Panc1 (cell line): ENCODE data around the gene ENPEP. TPM values are rescaled to one million over a fixed set of nuclear protein-coding genes. Genes with fewer than 3 reads are reported as not detected.

ENCODE experiments used
- ATAC-seq: fragments of 200-7000 bp; cut with Tn5 transposase; 2 replicates; pipeline ENCODE4 v1.9.1; 2020; ENCODE audit warnings: mild to moderate bottlenecking, moderate library complexity
- BruUV-seq: library from RNA; stranded (reverse); fragments of 400-500 nt; replicated peaks from 2 replicates; lab custom pipeline; 2021; lab: Mats Ljungman, UMichigan
- CTCF ChIA-PET: fragments of 300-600 bp; sonication (Branson Sonifier 250); formaldehyde crosslinking; loops from one replicate; lab custom pipeline; 2022; ENCODE audit warnings: antibody characterized with exemption; lab: Charles Lee
- POLR2A ChIA-PET: fragments of 300-600 bp; sonication (Branson Sonifier 250); formaldehyde crosslinking; loops from one replicate; lab custom pipeline; 2022; ENCODE audit warnings: antibody characterized with exemption; lab: Charles Lee
- DNase-seq: peaks from one replicate; pipeline ENCODE4 v3.0.0-alpha.2; 2010; ENCODE audit warnings: low read depth, low spot score
- H3K27ac ChIP-seq: 2 replicates; pipeline ENCODE4 v1.5.1; 2011; ENCODE audit warnings: mild to moderate bottlenecking, low read length, inconsistent platforms
- H3K27me3 ChIP-seq: fragments of 200-500 bp; sonication (Bioruptor generic); 2 replicates; pipeline ENCODE4 v1.6.0; 2014; ENCODE audit warnings: low read length, inconsistent platforms; ENCODE audit not compliant: control insufficient read depth, insufficient read depth
- H3K36me3 ChIP-seq: fragments of 200-500 bp; sonication (Bioruptor generic); 2 replicates; pipeline ENCODE4 v1.5.1; 2014; ENCODE audit warnings: inconsistent platforms, mild to moderate bottlenecking, low read length, moderate library complexity; ENCODE audit not compliant: control insufficient read depth, insufficient read depth
- H3K4me1 ChIP-seq: 2 replicates; pipeline ENCODE4 v1.5.1; 2011; ENCODE audit warnings: inconsistent platforms, mild to moderate bottlenecking, low read length, moderate library complexity; ENCODE audit not compliant: control insufficient read depth, insufficient read depth
- H3K4me3 ChIP-seq, 2 experiments: 2 replicates each; pipeline ENCODE4 v1.5.1; 2011 to 2012; ENCODE audit warnings: low read depth in 2 of 2, low read length in 2 of 2, mild to moderate bottlenecking in 2 of 2, inconsistent platforms in 1 of 2, moderate library complexity in 1 of 2
- H3K9me3 ChIP-seq: fragments of 200-500 bp; sonication (Bioruptor generic); 2 replicates; pipeline ENCODE4 v1.5.1; 2014; ENCODE audit warnings: low read depth, mild to moderate bottlenecking, inconsistent platforms, low read length, moderate library complexity; ENCODE audit not compliant: control insufficient read depth, insufficient read depth
- CTCF ChIP-seq: fragments of 450-650 bp; IDR thresholded peaks from 2 replicates; pipeline ENCODE4 v1.5.1; 2017; ENCODE audit warnings: mild to moderate bottlenecking
- POLR2AphosphoS5 ChIP-seq: IDR thresholded peaks from 2 replicates; pipeline ENCODE4 v1.6.1; 2012; ENCODE audit warnings: mild to moderate bottlenecking, low read depth, low read length, moderate library complexity
- REST ChIP-seq, 2 experiments: IDR thresholded peaks; 2 replicates each; pipeline ENCODE4 v1.6.1; 2011 to 2012; ENCODE audit warnings: low read depth in 2 of 2, control low read depth in 1 of 2, low read length in 1 of 2, mild to moderate bottlenecking in 1 of 2, moderate library complexity in 1 of 2; ENCODE audit not compliant: insufficient read depth in 1 of 2
- SIN3A ChIP-seq: IDR thresholded peaks from 2 replicates; pipeline ENCODE4 v1.6.1; 2012; ENCODE audit warnings: low read depth, mild to moderate bottlenecking, low read length, moderate library complexity, borderline replicate concordance; ENCODE audit not compliant: insufficient read depth
- TCF7L2 ChIP-seq: IDR thresholded peaks from 2 replicates; pipeline ENCODE4 v1.6.1; 2011; ENCODE audit warnings: mild to moderate bottlenecking, low read depth, low read length, inconsistent platforms
- in situ Hi-C: cut with HindIII; loops from 2 replicates; pipeline ENCODE4 v1.10.0; 2016; ENCODE audit warnings: low sequenced_read_pairs, low pct_unique_long_range_greater_than_20kb
- intact Hi-C: fragments of 100-400 bp; cut with micrococcal nuclease; formaldehyde crosslinking; loops from one replicate; pipeline ENCODE4 v1.10.0; 2022; ENCODE audit not compliant: unreplicated experiment
- total RNA-seq: library from RNA; stranded (reverse); gene quantifications from one replicate; pipeline ENCODE4 v1.2.1, GENCODE V29; 2021; ENCODE audit not compliant: unreplicated experiment

Gene ENPEP
- total RNA-seq, 1 experiment from 2014 or later: not detected

GRCh38 chr4:110442309-110442708 lies 33.6 kb upstream of the ENPEP start:
- Histone ChIP-seq H3K27ac (no peak overlapping the region), H3K36me3 (no peaks in the 10 kb centered on the region), H3K27me3 (no peaks in the 10 kb centered on the region), H3K4me3 (no peak overlapping the region), H3K9me3 (no peaks in the 10 kb centered on the region), H3K4me1 (no peaks in the 10 kb centered on the region)
- in situ Hi-C loops (no loop called here), intact Hi-C loops (no loop called here)
- no peak for ATAC-seq
- BruUV-seq: no TSS peak
- DNase-seq: no peak
- ChIA-PET CTCF (no interaction called here), POLR2A (no interaction called here)
- TF ChIP-seq CTCF: no peak
- no peak for TF ChIP-seq TCF7L2
- no peak for TF ChIP-seq REST (IDR thresholded peaks at IDR 0.05; ENCODE audit: insufficient read depth in 1 of 2, low read depth in 2 of 2, low read length in 1 of 2)
- TF ChIP-seq SIN3A: no peak
- no peak for TF ChIP-seq POLR2AphosphoS5

- BruUV-seq: no TSS peak
Observed at GRCh38 chr4:110442788-110443187, 33.2 kb upstream of the ENPEP start.

More at GRCh38 chr4:110442788-110443187, 33.2 kb upstream of the ENPEP start:
- ChIA-PET CTCF (no interaction called here), POLR2A (no interaction called here)
- Histone ChIP-seq H3K27me3 (no peaks in the 10 kb centered on the region), H3K9me3 (no peaks in the 10 kb centered on the region), H3K36me3 (no peaks in the 10 kb centered on the region), H3K27ac (no peak overlapping the region), H3K4me1 (no peaks in the 10 kb centered on the region), H3K4me3 (no peak overlapping the region)
- DNase-seq (no peak), ATAC-seq (no peak)
- TF ChIP-seq TCF7L2 (no peak), REST (IDR thresholded peaks at IDR 0.05; ENCODE audit: insufficient read depth in 1 of 2, low read depth in 2 of 2, low read length in 1 of 2) (no peak), POLR2AphosphoS5 (no peak), CTCF (no peak), SIN3A (no peak)
- in situ Hi-C loops (no loop called here), intact Hi-C loops (no loop called here)
